ENCODE results near the gene TXLNG.

DNA sequence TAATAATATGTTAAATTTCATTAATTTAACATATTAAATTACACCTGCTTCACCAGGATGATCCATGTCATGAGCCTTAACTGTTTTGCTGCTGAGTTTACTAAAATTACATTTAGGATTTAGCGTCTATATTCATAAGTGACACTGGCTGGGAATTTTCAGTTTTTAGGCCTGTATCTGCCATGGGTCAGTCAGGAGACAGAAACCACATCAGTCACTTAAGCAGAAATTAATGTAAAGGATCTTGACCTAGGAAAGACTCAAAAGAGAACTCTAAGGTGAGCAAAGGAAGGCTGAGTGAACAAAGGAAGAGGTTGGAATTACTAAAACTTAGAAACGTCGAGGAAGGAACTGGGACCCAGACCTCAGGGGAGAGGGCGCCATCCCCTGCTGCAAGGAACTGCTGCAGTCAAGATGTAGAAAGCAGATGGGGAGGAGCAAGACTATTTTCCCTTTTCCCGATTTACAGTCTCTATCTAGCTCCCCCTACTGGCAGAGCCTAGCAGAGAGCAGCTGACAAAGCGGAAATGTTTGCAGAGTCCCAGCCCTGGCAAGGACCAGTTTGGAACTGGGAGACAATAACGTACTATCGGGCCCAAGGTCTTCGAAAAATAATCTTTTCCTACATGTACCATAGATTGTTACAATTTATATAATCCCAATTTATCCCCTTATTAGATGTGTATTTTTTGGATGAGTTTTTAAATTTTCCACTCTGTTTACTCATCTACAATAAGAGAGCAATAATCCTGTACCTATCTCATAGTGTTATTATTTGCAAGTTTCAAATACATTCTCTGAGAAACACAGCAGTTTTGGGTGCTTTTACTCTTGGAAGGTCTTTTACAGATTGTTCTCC is 106.5 kb downstream of the TXLNG start:
- TF ChIP-seq EZH2phosphoT487 (IDR thresholded peaks at IDR 0.05; ENCODE audit: insufficient read depth, low read depth) (no peak), EZH2 (IDR thresholded peaks at IDR 0.05; ENCODE audit: insufficient read depth, poor library complexity, severe bottlenecking) (no peak)
